GM18508 (cell line): Measurements from ENCODE around the gene COG7.
"Not testable (repeated sequence)": the region's sequence is repeated elsewhere in the genome, so short reads cannot be mapped to it uniquely, and the experiment has no call there.

ENCODE experiments used
- ATAC-seq: cut with Tn5 transposase; IDR thresholded peaks from one replicate; pipeline ENCODE4 v1.9.1; 2021; ENCODE audit warnings: moderate number of reproducible peaks; ENCODE audit not compliant: insufficient read depth, unreplicated experiment

COG7 gene

DNA sequence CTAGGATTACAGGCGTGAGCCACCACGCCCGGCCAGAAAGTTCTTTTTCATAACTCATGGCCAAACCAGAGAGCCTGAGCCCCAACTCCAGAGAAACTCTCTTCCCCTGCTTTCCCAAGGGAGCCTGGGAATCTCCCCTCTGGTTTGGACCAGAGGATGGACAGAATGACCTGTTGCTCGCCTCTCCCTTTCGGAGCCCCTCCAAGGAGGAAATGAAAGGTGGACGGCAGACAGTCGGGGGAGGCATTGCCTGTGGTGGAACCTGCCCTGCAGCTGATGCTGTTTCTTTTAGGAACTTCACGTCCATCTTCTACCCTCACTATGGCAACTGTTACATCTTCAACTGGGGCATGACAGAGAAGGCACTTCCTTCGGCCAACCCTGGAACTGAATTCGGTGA is 85.4 kb downstream of the COG7 start:
- ATAC-seq = no peak

DNA sequence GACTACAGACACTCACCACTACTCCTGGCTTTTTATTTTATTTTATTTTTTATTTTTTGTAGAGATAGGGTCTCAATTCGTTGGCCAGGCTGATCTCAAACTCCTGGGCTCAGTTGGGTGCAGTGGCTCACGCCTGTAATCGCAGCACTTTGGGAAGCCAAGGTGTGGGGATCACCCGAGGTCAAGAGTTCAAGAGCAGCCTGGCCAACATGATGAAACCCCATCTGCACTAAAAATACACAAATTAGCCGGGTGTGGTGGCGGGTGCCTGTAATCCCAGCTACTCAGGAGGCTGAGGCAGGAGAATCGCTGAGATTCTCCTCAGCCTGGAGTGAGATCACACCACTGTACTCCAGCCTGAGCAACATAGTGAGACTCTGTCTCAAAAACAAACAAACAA is 86.6 kb downstream of the COG7 start:
- not testable (repeated sequence) for ATAC-seq

DNA sequence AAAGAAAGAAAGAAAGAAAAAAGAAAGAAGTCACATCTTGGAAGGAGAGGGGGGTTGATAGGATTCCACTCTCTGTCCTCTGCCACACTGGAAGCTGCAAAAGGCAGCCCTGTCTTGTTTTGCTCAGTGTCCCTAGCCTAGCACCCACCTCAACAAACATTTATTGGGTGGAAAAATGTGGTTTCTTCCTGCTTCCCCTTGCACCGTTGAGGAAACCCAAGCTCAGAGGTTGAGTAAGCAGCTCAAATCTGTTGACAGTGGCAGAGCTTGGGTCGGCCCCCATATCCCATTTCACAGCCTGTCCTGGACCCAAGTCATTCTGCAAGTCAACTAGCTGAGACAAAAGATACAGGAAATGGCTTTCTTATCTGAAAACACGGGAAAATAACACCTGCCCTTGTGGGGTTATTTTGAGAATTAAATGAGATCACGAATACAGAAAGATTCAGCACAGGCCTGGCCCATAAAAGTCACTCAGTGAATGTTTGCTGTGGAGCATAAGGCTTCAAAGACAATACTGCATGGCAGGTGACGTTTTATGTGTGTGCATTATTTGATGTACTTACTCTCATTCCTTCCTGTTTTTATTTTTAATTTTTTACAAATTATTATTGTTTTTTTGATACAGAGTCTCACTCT is 87.3 kb downstream of the COG7 start:
- ATAC-seq = no peak

DNA sequence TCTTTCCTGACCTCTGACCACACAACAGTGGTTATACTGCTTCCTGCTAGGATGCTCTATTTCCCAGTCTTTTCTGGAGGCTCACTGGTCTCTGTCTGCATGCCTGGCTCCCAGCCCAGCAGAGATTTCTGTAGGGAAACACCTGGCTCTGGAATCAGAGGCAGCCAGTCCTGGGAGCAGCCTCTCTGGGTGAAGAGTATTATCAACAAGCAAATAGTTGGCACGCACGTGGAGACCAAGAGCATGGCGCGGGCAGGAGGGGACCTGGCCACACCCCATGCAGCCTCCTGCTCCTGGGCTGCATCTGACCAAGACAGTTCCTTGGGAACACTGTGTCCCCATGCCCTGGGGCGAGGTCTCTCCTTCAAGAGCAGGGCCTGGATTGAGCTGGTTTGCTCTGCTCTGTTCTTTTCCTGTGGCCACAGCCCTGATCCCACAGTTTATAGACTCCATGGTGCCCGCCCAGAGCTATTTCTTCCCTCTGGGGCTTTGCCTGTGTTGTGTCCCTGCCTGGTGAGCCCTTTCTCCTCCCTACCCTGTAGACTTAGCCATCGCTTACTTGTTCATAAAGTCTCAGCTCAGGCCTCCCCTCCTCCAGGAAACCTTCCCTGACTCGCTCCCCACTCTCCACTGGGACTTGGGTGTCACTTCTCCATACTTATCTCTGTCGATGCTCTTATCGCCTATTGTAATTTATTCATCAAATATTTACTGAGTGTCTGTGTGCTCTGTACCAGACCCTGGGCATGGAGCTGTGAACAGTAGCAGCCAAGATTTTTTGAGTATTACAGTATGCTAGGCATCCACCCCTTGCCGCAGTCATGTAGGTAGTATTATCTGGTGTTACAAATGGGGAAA is 90.3 kb downstream of the COG7 start:
- ATAC-seq = no peak

DNA sequence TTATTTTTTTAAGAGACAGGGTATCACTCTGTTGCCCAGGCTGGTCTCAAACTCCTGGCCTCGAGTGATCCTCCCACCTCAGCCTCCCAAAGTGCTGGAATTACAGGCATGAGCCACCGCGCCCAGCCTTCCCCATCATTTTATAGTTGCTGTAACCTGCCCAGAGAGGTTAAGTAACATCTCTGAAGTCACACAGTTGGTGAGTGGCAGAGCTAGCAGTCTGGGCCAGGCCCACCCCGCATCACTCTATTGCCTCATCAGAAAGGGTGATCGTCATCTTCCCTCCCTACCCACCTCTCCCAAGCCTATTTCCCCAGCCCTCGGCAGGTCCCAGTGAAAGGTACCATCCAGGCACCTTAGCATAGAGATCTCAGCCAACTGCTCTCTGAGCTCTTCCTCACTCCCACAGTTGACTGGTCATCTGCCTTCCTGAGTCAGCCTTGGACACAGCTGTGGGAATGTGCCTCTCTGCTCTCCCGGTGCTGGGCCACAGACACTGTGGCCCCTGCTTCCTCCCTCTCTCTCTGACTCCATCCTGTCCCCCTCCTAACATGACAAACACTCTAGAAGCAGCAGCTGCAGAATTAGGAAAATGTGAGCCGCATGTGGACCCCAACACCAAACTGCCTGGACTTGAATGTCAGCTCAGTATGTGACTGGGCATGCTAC is 93.8 kb downstream of the COG7 start:
- ATAC-seq = no peak

DNA sequence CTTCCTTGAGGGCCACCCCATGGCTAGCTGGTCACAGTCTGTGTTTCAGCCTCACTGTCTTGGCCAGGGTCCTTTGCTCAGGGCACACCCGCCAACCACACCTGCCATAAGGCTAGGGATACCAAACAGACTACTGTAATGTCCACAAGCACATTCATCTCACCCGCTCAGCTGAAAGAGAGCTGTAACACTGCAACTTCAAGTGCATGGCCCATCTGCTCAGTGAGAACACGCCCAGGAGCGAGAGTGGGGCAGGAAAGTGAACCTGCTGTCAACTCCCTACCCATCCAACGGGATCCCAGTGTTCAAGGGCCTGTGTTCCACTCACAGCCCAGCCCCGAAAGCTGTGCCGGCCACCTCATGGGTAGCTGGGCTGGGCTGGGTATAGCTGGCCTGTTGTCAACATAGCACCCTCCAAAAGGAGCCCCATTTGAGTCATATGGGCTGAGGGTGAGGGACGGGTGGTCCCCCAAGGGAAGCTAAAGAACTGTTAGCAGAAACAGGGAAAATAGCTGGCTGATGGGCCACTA is 95.2 kb downstream of the COG7 start:
- no peak for ATAC-seq

DNA sequence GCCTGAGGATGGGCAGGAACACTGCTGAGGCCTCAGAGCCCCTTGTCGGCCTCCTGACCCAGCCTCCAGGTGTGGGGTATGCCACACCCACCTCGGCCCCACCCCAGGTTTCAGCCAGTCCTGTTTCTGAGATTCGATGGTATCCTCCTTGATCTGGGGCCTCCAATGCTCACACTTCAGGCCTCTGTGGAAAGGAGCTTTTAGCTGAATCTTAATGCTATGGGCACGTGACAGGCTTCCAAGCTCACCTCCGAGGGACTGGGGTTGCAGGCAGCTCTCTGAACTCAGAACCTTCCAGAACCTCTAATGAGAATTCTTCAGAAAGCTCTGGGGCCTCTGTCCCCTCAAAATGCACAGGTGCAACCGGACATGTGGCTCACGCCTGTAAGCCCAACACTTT is 96.0 kb downstream of the COG7 start:
- no peak for ATAC-seq

DNA sequence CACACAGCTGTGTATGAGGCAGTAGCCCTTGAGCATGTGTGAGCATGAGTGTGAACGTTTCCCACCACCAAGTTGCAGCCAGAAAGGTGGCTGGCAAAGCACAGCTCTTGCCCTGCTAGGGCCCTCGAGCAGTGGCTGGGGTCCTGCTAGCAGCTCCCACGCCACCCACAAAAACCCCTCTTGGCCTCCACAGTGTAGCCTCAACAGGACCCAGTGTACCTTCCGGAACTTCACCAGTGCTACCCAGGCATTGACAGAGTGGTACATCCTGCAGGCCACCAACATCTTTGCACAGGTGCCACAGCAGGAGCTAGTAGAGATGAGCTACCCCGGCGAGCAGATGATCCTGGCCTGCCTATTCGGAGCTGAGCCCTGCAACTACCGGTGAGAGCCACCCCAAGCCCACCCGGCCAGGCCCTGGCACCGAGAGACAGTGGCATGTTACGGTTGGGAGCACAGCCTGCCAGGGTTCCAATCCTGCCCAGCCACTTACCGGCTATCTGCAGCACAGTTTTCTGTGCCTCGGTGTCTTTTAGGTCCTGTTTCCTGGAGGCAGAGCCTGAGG is 97.8 kb downstream of the COG7 start:
- no peak for ATAC-seq

DNA sequence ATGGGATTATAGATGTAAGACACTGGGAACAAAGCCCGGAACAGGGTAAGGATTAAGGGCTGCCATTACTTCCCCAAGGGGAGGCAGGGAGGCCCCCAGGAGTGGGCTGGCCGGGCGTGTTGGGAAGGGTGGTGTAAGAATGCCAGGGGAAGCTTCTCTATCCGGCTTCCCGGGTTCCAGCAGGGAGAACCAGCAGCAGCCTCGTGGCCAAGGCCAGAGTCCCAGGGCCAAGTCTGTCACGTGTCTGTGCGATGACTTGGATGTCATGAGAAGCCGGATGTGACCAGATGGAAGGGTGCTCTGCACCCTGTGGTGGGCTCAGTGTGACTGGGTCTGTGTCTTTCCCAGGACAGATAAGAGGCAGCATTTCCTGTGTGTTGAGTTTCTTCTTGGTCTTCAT is 98.7 kb downstream of the COG7 start:
- no peak for ATAC-seq

DNA sequence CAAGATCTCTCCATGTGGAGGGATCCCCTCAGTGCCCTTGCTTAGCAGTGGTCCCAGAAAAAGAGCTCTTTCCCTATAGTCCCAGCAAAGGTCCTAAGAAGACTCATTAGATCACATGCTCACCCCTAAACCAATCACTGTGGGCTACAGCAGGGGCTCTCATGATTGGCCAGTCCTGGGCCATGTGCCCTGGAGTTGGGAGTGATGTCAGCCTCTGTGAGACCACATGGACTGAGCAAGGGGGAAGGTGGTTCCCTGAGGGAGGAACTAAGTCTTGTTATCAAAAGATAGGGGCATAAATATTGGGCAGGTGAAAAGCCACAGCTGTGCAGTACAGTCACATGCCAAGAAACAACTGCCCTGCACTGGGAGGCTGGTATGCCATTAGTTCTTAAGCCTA is 99.5 kb downstream of the COG7 start:
- no peak for ATAC-seq

DNA sequence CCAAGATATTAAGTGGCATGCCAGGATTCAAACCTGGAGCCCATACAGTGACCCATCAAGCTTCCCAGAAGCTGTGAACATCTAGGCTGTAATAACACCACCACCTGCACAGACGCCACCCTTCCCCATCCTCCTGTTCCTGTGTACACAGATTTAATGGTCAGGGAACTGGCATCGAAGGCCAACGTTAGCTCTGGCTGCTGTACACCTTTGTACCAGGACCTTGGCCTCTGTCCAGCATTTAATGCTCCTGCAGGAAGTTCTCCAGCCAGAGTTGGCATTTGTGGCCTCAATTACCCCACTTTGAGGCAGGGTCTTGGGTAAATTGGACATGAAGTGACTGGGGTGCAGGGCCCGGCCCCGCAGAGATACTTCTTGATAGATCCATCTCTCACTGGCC is 101.6 kb downstream of the COG7 start:
- ATAC-seq = no peak

DNA sequence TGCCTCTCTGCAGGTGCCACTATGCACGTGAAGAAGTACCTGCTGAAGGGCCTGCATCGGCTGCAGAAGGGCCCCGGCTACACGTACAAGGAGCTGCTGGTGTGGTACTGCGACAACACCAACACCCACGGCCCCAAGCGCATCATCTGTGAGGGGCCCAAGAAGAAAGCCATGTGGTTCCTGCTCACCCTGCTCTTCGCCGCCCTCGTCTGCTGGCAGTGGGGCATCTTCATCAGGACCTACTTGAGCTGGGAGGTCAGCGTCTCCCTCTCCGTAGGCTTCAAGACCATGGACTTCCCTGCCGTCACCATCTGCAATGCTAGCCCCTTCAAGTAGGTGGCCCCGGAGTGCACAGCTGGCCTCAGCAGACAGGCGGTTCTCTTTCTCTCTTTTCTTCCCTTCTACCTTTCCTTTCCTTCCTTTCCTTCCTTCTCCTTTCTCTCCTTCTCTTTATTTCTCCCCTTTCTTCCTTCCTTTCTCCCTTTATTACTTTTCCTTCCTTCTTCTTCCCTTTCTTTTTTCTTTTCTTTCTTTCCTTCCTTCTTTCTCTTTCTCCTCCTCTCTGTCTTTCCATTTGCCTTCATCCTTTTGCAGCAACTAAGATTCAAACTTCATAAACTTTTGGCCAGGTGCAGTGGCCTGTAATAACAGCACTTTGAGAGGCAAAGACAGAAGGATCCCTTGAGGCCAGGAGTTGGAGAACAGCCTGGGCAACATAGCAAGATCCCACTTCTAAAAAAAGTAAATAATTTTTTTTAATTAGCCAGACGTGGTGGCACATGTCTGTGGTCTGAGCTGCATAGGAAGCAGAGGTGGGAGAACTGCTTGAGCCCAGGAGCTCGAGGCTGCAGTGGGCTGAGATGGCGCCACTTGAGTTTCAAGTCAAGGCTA is 104.2 kb downstream of the COG7 start:
- ATAC-seq = no peak

DNA sequence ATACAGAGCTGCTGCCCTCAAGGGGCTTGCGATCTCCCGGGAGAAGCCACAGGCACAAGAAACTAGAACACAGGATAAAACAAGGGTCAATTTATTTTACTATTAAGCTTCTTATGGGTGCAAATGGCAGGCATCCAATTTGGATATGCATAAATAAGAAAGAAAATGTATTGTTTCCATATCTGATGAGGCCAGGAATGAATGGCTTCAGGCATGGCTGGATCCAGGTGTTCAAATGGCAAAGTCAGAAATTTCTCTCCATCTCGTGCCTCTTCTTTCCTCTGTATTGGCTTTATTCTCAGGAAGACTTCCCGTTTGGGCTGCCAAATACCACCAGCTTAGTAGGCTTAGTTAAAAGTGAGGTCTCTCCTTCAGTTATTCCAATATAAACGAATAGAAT is 107.8 kb downstream of the COG7 start:
- ATAC-seq = no peak

DNA sequence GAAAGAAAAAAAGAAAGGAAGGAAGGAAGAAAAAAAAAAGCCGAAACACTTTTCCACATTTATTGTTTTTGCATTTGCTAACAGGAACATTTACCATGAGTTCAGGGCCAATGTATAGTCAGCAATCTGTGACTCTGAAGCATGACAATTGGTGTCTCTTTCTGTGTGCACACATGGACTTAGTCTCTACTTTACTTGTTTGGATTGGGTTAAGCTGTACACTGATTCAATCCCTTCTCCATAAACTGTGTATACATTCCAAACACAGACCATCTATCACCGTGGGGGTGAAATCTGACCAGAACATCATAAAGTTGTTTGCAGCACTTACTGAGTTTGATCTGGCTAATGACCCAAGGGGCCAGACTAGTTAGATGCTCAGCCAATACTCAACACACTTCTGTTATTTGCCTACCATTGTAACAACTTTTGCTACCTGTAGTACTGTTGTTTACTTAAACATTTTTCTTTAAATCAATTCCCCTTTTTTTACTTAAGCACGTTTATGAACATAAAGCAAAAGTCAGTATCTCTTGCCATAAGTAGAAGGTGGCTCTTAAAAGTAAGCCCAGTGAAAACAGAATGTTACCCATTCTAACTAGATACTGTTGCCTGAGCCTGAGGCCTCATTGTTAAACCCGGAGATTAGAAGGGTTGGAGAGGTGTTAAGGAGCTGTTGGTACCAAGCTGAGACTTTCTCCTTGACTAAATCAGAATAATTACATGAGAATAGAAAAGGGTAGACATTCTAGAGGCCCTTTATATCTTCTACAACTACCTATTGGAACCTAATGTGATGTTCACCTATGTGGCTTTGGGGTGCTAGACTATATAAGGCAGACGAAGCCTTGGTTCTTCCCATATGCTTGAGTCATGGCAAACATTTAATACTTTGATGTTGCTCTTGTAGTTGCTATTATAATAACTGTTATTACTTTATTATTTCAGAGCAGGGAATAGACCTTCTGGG is 109.1 kb downstream of the COG7 start:
- ATAC-seq = no peak

DNA sequence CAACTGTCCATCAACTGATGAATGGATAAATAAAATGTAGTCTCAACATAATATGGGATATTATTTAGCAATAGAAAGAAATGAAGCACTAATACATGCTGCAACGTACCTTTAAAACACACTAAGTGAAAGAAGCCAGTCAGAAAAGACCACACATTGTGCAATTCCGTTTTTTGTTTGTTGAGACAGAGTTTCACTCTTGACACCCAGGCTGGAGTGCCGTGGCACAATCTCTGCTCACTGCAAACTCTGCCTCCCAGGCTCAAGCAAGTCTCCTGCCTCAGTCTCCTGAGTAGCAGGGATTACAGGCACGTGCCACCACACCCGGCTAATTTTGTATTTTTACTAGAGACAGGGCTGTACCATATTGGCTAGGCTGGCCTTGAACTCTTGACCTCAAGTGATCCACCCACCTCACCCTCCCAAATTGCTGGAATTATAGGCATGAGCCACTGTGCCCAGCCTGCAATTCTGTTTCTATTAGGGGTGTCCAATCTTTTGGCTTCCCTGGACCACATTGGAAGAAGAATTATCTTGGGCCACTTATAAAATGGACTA is 110.8 kb downstream of the COG7 start:
- ATAC-seq = no peak

DNA sequence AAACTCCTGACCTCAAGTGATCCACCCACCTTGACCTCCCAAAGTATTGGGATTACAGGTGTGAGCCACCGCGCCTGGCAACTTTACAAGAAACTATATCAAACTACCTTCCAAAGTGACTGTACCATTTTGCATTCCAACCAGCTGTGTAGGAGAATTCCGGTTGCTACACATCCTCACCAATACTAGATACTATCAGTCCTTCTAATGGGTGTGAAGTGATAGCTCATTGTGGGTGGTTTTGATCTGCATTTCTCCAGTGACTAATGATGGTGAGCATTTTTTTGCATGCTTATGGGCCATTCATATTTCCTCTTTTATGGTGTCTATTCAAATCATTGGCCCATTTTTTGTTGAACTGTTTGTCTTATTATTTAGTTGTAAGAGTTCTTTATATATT is 113.2 kb downstream of the COG7 start:
- ATAC-seq = no peak
